ENCODE results near the gene KRTAP17-1. TPM values are rescaled to one million over a fixed set of nuclear protein-coding genes. Genes with fewer than 3 reads are reported as not detected.
"Not testable (repeated sequence)": the region's sequence is repeated elsewhere in the genome, so short reads cannot be mapped to it uniquely, and the experiment has no call there.

Gene KRTAP17-1, protein sequence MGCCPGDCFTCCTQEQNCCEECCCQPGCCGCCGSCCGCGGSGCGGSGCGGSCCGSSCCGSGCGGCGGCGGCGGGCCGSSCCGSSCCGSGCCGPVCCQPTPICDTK
- polyA plus RNA-seq, result not detected

DNA sequence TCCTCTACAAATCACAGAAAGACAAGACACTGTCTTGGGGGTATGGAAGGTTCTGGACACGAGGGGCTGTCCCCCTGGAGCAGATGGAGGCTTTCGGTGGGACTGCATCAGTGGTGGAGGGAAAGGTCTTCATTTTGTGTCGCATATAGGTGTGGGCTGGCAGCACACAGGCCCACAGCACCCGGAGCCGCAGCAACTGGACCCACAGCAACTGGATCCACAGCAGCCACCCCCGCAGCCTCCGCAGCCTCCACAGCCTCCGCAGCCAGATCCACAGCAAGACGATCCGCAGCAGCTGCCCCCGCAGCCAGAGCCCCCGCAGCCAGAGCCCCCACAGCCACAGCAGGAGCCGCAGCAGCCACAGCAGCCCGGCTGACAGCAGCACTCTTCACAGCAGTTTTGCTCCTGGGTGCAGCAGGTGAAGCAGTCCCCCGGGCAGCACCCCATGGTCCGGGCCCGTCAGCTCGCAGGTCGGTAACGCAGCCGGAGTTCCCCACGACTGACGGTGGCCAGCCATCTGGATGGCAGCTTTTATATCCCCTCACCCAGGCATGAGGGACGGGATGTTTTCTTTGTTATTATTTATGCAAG lies at the start of gene KRTAP17-1:
TSS of gene KRTAP17-1 (minus strand) at position 507 of the 591 bp plus-strand sequence. CDS start at position 447, 60 bp downstream.
- H3K36me3 ChIP-seq (ENCODE audit: control insufficient read depth in 2 of 2, insufficient read depth in 2 of 2, low read length in 1 of 2), result no peaks in the 10 kb centered on the region
- H3K27ac ChIP-seq (ENCODE audit: low read depth in 2 of 2, low read length in 1 of 2), result no peak within 1 kb of the TSS
- H3K9me3 ChIP-seq (ENCODE audit: control insufficient read depth in 2 of 2, insufficient read depth in 1 of 2, low read depth in 1 of 2, low read length in 1 of 2), result no peaks in the 10 kb centered on the region
- WGBS, 2 donors, result 85 to 88% methylated on average over 24 of the region's 24 CpGs
- H3K4me3 ChIP-seq (ENCODE audit: low read depth in 1 of 2, low read length in 2 of 2), result no peak within 1 kb of the TSS
- no peaks in the 10 kb centered on the region for H3K4me1 ChIP-seq (ENCODE audit: control insufficient read depth in 2 of 2, insufficient read depth in 2 of 2, low read length in 1 of 2)
- H3K27me3 ChIP-seq (ENCODE audit: control insufficient read depth in 1 of 2, insufficient read depth in 2 of 2, low read length in 2 of 2), result no peaks in the 10 kb centered on the region

DNA sequence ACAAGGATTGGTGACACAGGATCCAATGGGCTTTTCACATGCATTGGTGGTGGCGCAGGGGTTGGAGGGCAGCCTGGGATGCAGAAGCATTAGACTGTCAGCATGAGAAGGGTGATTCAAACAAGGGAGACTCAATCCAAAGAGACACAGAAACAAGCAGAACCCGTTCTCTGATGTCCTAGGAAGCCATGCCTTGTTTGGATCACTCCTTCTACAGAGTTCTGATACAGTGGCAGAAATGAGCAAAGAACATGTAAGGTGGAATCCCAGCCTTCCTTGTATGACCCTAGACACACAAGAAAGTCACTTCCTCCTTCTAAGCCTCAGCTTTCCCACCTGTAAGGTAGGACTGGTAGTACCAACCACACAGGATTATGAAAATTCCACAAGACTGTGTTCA lies 48.4 kb upstream of the KRTAP17-1 start:
- Histone ChIP-seq H3K36me3 (ENCODE audit: control insufficient read depth in 2 of 2, insufficient read depth in 2 of 2, low read length in 1 of 2) (no peaks in the 10 kb centered on the region), H3K9me3 (ENCODE audit: control insufficient read depth in 2 of 2, insufficient read depth in 1 of 2, low read depth in 1 of 2, low read length in 1 of 2) (no peaks in the 10 kb centered on the region), H3K27ac (ENCODE audit: low read depth in 2 of 2, low read length in 1 of 2) (no peak overlapping the region), H3K4me1 (ENCODE audit: control insufficient read depth in 2 of 2, insufficient read depth in 2 of 2, low read length in 1 of 2) (peaks cover 0 to 4% of the 10 kb centered on the region in 2 donors), H3K27me3 (ENCODE audit: control insufficient read depth in 1 of 2, insufficient read depth in 2 of 2, low read length in 2 of 2) (no peaks in the 10 kb centered on the region), H3K4me3 (ENCODE audit: low read depth in 1 of 2, low read length in 2 of 2) (no peak overlapping the region)
- WGBS, 2 donors, result 61 to 72% methylated on average over 2 of the region's 2 CpGs

DNA sequence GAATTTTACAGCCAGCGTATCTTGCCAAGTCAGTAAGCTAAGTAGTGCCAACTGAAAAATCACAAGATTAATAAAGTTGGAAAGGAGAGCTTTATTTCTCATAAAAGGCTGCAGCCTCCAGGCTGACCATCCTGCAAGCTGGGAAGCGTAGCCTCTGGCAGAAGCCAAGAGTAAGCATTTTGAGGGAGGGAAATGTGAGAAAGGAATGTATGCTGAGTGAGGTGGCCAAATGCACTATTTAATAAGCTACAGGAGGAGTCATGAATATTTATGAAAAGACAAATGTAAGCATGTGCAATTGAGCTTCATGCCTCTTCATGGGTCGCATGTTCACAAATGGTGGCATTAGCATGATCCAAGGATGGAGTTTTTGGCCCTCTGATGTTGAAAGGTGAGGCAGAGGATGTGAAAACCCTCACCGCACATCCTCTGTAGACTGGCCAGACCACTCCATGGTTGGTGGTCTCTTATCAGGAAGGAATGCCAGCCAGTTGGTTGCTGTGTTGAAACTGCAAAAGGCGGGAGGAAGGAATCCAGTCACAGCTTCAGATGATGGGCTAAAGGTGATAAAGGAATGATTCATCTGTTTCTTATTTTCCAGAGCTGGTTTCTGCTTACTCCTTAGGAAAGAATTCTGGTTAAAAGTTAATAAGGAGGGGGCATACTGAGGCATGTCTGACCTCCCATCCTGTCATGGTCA lies 44.9 kb upstream of the KRTAP17-1 start:
- WGBS, 2 donors, result 79 to 82% methylated on average over 5 of the region's 5 CpGs
- Histone ChIP-seq H3K36me3 (ENCODE audit: control insufficient read depth in 2 of 2, insufficient read depth in 2 of 2, low read length in 1 of 2) (no peaks in the 10 kb centered on the region), H3K4me3 (ENCODE audit: low read depth in 1 of 2, low read length in 2 of 2) (no peak overlapping the region), H3K4me1 (ENCODE audit: control insufficient read depth in 2 of 2, insufficient read depth in 2 of 2, low read length in 1 of 2) (peaks cover 0 to 4% of the 10 kb centered on the region in 2 donors), H3K9me3 (ENCODE audit: control insufficient read depth in 2 of 2, insufficient read depth in 1 of 2, low read depth in 1 of 2, low read length in 1 of 2) (no peaks in the 10 kb centered on the region), H3K27ac (ENCODE audit: low read depth in 2 of 2, low read length in 1 of 2) (no peak overlapping the region), H3K27me3 (ENCODE audit: control insufficient read depth in 1 of 2, insufficient read depth in 2 of 2, low read length in 2 of 2) (no peaks in the 10 kb centered on the region)

DNA sequence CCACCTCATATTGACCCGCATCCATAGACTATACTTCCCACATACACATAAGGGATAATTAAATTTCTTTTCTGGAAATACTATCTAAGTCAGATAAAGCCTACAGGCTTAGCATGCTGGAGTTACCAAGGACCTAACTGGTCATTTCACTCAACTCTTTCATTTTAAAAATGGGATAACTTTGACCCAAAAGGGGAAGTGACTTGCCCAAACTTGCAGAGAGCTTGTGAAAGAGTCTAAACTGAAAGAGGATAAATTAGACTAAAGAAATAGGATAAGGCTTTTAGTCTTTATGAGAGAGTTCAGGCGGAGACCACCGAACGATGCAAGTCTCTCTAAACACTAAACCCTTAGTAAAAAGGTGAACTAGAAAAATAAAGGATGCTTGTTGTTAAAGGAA lies 39.0 kb upstream of the KRTAP17-1 start:
- H3K4me3 ChIP-seq (ENCODE audit: low read depth in 1 of 2, low read length in 2 of 2), result no peak overlapping the region

DNA sequence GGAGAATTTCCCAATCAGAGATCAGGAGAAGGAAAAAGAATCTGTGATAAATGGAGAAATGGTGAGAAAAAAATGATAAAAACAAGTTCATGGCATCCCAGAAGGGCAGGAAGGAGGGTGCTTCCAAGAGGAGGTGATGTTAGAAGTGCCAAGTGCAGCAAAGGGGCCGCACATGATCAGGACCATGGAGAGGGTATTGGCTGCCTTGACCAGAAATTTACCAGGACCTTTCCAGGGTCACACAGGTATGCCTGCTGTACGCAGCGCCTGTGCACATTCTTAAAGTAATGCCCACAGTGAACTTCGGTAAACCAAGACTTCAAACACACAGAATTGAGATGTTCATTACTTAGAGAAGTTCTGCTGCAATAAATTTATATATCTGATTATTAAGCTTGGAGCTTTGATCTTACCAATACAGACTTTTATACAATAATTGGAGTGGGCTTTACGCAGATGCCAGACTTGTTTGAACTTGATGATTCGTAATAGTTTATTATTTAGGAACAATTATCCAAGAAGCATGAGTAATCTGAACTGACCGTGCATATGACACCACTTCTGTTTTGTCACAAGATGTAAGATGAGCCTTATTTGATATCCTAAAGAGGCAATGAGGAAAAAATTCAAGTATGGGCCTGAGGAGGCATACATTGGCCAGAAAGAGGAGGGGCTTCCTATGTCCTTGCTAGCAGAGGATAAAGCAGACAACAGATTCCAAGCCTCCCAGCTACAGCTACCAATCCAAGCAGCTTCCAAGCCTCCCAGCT lies 37.3 kb upstream of the KRTAP17-1 start:
- Histone ChIP-seq H3K27ac (ENCODE audit: low read depth in 2 of 2, low read length in 1 of 2) (no peak overlapping the region), H3K4me1 (ENCODE audit: control insufficient read depth in 2 of 2, insufficient read depth in 2 of 2, low read length in 1 of 2) (peaks cover 2 to 10% of the 10 kb centered on the region in 2 donors), H3K9me3 (ENCODE audit: control insufficient read depth in 2 of 2, insufficient read depth in 1 of 2, low read depth in 1 of 2, low read length in 1 of 2) (no peaks in the 10 kb centered on the region), H3K27me3 (ENCODE audit: control insufficient read depth in 1 of 2, insufficient read depth in 2 of 2, low read length in 2 of 2) (no peaks in the 10 kb centered on the region), H3K36me3 (ENCODE audit: control insufficient read depth in 2 of 2, insufficient read depth in 2 of 2, low read length in 1 of 2) (no peaks in the 10 kb centered on the region), H3K4me3 (ENCODE audit: low read depth in 1 of 2, low read length in 2 of 2) (no peak overlapping the region)
- 57 to 64% methylated on average over 7 of the region's 7 CpGs for WGBS, 2 donors

More for the DNA sequence above, 39.0 kb upstream of the KRTAP17-1 start:
- Histone ChIP-seq H3K27me3 (ENCODE audit: control insufficient read depth in 1 of 2, insufficient read depth in 2 of 2, low read length in 2 of 2) (no peaks in the 10 kb centered on the region), H3K4me1 (ENCODE audit: control insufficient read depth in 2 of 2, insufficient read depth in 2 of 2, low read length in 1 of 2) (peaks cover 2% of the 10 kb centered on the region in 2 donors), H3K9me3 (ENCODE audit: control insufficient read depth in 2 of 2, insufficient read depth in 1 of 2, low read depth in 1 of 2, low read length in 1 of 2) (no peaks in the 10 kb centered on the region), H3K36me3 (ENCODE audit: control insufficient read depth in 2 of 2, insufficient read depth in 2 of 2, low read length in 1 of 2) (no peaks in the 10 kb centered on the region), H3K27ac (ENCODE audit: low read depth in 2 of 2, low read length in 1 of 2) (no peak overlapping the region)
- 76 to 85% methylated on average over 4 of the region's 4 CpGs for WGBS, 2 donors

DNA sequence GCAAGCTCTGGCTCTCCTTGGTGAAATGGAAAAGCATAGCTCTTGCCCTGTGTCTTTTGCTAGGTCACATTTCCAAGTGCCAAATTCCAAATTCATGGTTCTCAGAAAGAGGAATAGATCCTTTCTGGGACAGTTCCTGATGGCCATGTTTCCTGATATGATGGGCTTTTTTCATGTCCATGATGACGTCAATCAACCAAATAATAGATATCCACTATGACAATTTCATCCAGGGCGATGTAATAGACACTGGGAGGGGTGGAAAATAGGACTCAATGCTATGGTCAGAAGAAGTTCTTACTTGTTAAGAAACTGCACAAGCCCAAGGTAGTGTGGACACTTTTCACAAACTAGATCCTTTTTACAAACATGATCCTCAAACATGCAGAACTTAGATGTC lies 35.7 kb upstream of the KRTAP17-1 start:
- WGBS, 2 donors, result 90% methylated on average over 2 of the region's 2 CpGs
- Histone ChIP-seq H3K27me3 (ENCODE audit: control insufficient read depth in 1 of 2, insufficient read depth in 2 of 2, low read length in 2 of 2) (no peaks in the 10 kb centered on the region), H3K9me3 (ENCODE audit: control insufficient read depth in 2 of 2, insufficient read depth in 1 of 2, low read depth in 1 of 2, low read length in 1 of 2) (no peaks in the 10 kb centered on the region), H3K27ac (ENCODE audit: low read depth in 2 of 2, low read length in 1 of 2) (no peak overlapping the region), H3K4me1 (ENCODE audit: control insufficient read depth in 2 of 2, insufficient read depth in 2 of 2, low read length in 1 of 2) (peaks cover 2 to 10% of the 10 kb centered on the region in 2 donors), H3K4me3 (ENCODE audit: low read depth in 1 of 2, low read length in 2 of 2) (no peak overlapping the region), H3K36me3 (ENCODE audit: control insufficient read depth in 2 of 2, insufficient read depth in 2 of 2, low read length in 1 of 2) (no peaks in the 10 kb centered on the region)

DNA sequence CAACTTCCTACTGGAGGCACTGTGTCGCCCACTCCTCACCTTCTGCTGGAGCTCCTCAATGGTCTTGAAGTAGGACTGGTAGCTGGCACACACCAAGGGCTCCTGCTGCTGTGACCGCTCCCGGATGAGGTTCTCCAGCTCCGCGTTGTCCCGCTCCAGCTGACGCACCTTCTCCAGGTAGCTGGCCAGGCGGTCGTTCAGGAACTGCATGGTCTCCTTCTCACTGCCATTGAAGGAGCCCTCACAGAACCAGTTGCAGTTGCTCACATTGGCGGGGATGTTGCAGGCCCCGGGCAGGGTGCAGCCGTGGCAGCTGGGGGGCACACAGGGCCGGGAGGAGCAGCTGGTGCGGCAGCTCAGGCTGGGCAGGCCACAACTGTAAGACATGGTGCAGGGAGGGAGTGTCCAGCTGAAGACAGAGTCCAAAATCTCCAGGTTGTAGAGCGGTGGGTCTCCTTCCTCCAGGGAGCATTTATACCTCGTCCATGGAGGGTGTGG lies 34.9 kb upstream of the KRTAP17-1 start, which contains the start of gene KRT33A:
TSS of gene KRT33A (minus strand) at position 448 of the 498 bp plus-strand sequence. CDS start at position 387, 61 bp downstream.
- peak within 1 kb of the TSS in 1 of 2 donors; percentile 1 for H3K27ac ChIP-seq (ENCODE audit: low read depth in 2 of 2, low read length in 1 of 2)
- H3K36me3 ChIP-seq (ENCODE audit: control insufficient read depth in 2 of 2, insufficient read depth in 2 of 2, low read length in 1 of 2); H3K4me3 ChIP-seq (ENCODE audit: low read depth in 1 of 2, low read length in 2 of 2); H3K9me3 ChIP-seq (ENCODE audit: control insufficient read depth in 2 of 2, insufficient read depth in 1 of 2, low read depth in 1 of 2, low read length in 1 of 2); H3K27me3 ChIP-seq (ENCODE audit: control insufficient read depth in 1 of 2, insufficient read depth in 2 of 2, low read length in 2 of 2): not testable (repeated sequence)
- H3K4me1 ChIP-seq (ENCODE audit: control insufficient read depth in 2 of 2, insufficient read depth in 2 of 2, low read length in 1 of 2), result peaks cover 5 to 14% of the 10 kb centered on the region in 2 donors
- WGBS, 2 donors, result 87 to 93% methylated on average over 16 of the region's 16 CpGs

DNA sequence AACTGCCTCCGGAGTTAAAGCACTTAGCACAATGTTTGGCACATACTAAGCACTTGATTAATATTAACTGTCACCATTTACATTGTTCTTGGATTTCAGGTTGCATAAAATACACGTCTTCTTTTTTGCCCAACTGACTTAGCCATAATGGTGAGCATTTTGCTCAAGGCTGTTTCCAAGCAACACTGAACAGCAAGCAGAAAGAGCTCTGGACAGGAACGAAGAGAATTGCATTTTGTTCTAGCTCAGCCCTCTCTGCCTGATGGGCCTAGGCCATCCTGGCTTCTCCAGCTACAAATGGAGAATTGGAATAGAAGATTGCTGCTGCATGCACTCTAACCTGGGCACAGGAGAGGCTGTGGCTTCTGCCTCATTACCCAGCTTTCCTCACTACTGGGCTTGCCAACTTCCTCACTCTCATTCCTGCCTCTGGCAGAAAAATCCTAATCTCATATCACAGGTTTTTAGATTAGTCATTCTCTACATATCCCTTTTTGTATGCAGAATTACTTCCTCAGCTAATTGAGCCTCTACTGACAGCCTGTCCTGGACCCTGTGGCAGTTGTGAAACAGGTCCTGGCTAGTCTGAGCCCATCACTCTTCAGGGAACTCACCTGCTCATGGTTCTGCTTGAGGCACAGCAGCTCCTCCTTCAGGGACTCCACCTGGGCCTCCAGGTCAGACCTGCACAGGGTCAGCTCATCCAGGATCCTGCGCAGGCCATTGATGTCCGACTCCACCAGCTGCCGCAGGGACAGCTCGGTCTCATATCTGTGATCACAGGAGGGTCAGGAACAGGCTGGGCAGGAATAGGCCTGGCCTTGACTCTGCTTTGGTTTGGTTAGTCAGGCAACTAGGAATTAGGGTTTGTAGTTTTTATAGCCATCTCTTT lies 32.6 kb upstream of the KRTAP17-1 start:
- Histone ChIP-seq H3K4me3 (ENCODE audit: low read depth in 1 of 2, low read length in 2 of 2) (no peak overlapping the region), H3K27ac (ENCODE audit: low read depth in 2 of 2, low read length in 1 of 2) (peak overlapping the region; percentile 72 to 85), H3K9me3 (ENCODE audit: control insufficient read depth in 2 of 2, insufficient read depth in 1 of 2, low read depth in 1 of 2, low read length in 1 of 2) (no peaks in the 10 kb centered on the region), H3K36me3 (ENCODE audit: control insufficient read depth in 2 of 2, insufficient read depth in 2 of 2, low read length in 1 of 2) (no peaks in the 10 kb centered on the region), H3K27me3 (ENCODE audit: control insufficient read depth in 1 of 2, insufficient read depth in 2 of 2, low read length in 2 of 2) (no peaks in the 10 kb centered on the region), H3K4me1 (ENCODE audit: control insufficient read depth in 2 of 2, insufficient read depth in 2 of 2, low read length in 1 of 2) (peaks cover 4 to 14% of the 10 kb centered on the region in 2 donors)
- 46 to 59% methylated on average over 7 of the region's 7 CpGs for WGBS, 2 donors
